Left lung (tissue), 10 donors: Measurements from ENCODE around the gene FHAD1. TPM values are rescaled to one million over a fixed set of nuclear protein-coding genes. Genes with fewer than 3 reads are reported as not detected.

ENCODE experiments used
- ATAC-seq: fragments of 200-7000 bp; cut with Tn5 transposase; one replicate; pipeline ENCODE4 v1.9.1; 2020; ENCODE audit warnings: moderate library complexity
- DNase-seq, 4 donors: peaks; one replicate each; pipeline ENCODE4 v3.0.0-alpha.2; 2013 to 2020
- H3K27ac ChIP-seq, 2 donors: fragments of 200-600 bp; sonication (generic) in 1 of 2; one replicate each; pipeline versions ENCODE4 v1.5.0 to v1.8.0; 2020 to 2021
- H3K27me3 ChIP-seq, 2 donors: fragments of 200-600 bp; sonication (generic) in 1 of 2; one replicate each; pipeline versions ENCODE4 v1.5.0 to v1.8.0; 2020 to 2021
- H3K36me3 ChIP-seq, 2 donors: fragments of 200-600 bp; sonication (generic) in 1 of 2; one replicate each; pipeline versions ENCODE4 v1.5.0 to v1.8.0; 2020 to 2021
- H3K4me1 ChIP-seq, 2 donors: fragments of 200-600 bp; one replicate each; pipeline ENCODE4 v1.8.0; 2021
- H3K4me3 ChIP-seq, 2 donors: fragments of 200-600 bp; sonication (generic) in 1 of 2; one replicate each; pipeline versions ENCODE4 v1.5.0 to v1.8.0; 2020 to 2021; ENCODE audit warnings: mild to moderate bottlenecking in 1 of 2
- H3K9me3 ChIP-seq, 2 donors: fragments of 200-600 bp; sonication (generic) in 1 of 2; one replicate each; pipeline versions ENCODE4 v1.5.0 to v1.8.0; 2020 to 2021
- intact Hi-C, 2 donors: fragments of 100-400 bp; cut with DNase I; formaldehyde crosslinking; loops; one replicate each; pipeline versions ENCODE4 v1.11.2 to v1.14.2; 2022
- polyA plus RNA-seq, 6 donors: library from polyadenylated mRNA; unstranded; fragments of 120-200 nt; gene quantifications; one replicate each; pipeline ENCODE4 v1.2.1, GENCODE V29; 2013; ENCODE audit not compliant: insufficient read length in 6 of 6
- total RNA-seq, 2 donors: library from RNA; stranded (reverse); fragmentation: NEBNext Ultra II Directional; extraction: Animal tissue kit (Norgen Biotek cat#: 25700); gene quantifications; one replicate each; pipeline ENCODE4 v1.2.1, GENCODE V29; 2021
- TF ChIP-seq, protein P1 (sequence below), 2 donors: fragments of 200-600 bp; sonication (generic) in 1 of 2; IDR thresholded peaks; one replicate each; pipeline versions ENCODE4 v1.5.0 to v1.8.0; 2021; ENCODE audit warnings: antibody characterized with exemption in 2 of 2
- donor health status: DM: no; HTN: yes; CAD: no.
- donor health status: DM: no; HTN: no; CAD: no.

Gene FHAD1
- total and polyA plus RNA-seq, 8 donors, result 1.1 to 8.5 (median 3.9) TPM

DNA sequence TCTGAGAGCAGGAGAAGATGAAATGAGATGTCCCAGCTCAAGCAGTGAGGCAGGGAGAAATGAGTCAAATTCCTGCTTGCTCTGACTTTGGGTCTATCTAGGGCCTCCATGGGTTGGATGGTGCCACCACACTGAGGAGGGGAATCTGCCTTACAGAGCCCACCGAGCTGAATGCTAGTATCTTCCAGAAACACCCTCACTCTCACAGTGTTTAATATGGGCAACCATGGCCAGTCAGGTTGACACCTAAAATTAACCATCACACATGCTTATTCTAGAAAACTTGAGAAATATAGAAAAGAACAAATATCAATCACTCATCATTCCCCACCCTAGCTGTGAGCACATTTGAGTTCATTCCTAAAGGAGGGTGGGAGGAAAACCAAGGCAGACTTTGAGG, 29.4 kb upstream of the FHAD1 start:
- ATAC-seq (no peak), DNase-seq (no peak)
- Histone ChIP-seq H3K9me3 (no peaks in the 10 kb centered on the region), H3K27me3 (no peaks in the 10 kb centered on the region), H3K27ac (no peak overlapping the region), H3K36me3 (peaks cover 0 to 34% of the 10 kb centered on the region in 2 donors), H3K4me1 (peaks cover 8 to 36% of the 10 kb centered on the region in 2 donors), H3K4me3 (no peak overlapping the region)
- intact Hi-C loops, result no loop called here
- TF ChIP-seq, protein P1, sequence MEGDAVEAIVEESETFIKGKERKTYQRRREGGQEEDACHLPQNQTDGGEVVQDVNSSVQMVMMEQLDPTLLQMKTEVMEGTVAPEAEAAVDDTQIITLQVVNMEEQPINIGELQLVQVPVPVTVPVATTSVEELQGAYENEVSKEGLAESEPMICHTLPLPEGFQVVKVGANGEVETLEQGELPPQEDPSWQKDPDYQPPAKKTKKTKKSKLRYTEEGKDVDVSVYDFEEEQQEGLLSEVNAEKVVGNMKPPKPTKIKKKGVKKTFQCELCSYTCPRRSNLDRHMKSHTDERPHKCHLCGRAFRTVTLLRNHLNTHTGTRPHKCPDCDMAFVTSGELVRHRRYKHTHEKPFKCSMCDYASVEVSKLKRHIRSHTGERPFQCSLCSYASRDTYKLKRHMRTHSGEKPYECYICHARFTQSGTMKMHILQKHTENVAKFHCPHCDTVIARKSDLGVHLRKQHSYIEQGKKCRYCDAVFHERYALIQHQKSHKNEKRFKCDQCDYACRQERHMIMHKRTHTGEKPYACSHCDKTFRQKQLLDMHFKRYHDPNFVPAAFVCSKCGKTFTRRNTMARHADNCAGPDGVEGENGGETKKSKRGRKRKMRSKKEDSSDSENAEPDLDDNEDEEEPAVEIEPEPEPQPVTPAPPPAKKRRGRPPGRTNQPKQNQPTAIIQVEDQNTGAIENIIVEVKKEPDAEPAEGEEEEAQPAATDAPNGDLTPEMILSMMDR (IDR thresholded peaks at IDR 0.05), result no peak

DNA sequence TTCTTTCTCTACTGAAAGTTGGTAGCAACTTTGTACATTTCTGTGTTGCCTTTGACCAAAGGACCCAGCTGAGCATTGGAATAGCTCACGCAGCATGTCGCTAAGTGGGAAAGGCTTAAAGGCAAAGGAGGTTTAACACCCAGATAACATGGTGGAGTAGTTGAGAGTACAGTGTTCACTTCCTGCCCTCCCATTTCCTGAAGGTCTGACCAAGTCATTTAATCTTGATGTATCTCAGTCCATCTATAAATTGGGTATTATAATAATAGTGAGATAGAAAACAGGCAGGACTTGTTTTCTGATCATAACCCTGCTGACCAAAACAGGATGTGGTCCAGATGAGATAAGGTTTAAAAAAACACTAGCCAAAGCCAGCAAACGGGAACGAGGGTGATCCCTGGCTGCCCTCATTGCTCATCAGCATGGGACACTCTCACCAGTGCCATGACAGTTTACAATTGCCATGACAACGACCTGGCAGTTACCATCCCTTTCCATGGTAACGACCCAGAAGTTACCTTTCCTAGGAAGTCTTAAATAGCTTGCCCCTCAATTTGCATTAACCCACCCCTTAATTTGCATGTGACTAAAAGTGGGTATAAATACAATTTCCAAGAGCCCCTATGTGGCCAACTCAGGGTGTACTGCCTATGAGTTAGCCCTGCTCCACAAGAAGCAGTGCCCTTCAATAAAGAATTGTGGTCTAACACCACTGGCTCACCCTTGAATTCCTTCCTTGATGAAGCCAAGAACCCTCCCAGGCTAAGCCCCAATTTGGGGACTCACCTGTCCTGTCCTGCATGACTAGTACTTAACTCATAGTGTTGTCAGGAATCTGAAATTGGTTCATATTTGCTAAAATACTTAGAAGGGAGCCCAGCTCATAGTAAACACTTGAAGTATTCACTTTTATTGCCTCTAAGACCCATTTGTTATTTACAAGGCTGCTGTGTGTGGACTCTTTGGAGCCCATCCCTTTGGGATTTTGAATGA, 28.4 kb upstream of the FHAD1 start:
- Histone ChIP-seq H3K27me3 (no peaks in the 10 kb centered on the region), H3K9me3 (no peaks in the 10 kb centered on the region), H3K4me1 (peaks cover 1 to 34% of the 10 kb centered on the region in 2 donors), H3K36me3 (peaks cover 0 to 34% of the 10 kb centered on the region in 2 donors), H3K4me3 (no peak overlapping the region), H3K27ac (peak overlapping the region in 1 of 2 donors; percentile 57)
- no peak for DNase-seq
- TF ChIP-seq, protein P1 (IDR thresholded peaks at IDR 0.05), result no peak
- peak; percentile 56 for ATAC-seq
- intact Hi-C loops, result no loop called here

GRCh38 chr1:15219280-15220023, 27.6 kb upstream of the FHAD1 start:
- H3K4me3 ChIP-seq, result no peak overlapping the region
- peaks cover 0 to 33% of the 10 kb centered on the region in 2 donors for H3K36me3 ChIP-seq

GRCh38 chr1:15220024-15220392, 27.0 kb upstream of the FHAD1 start:
- H3K36me3 ChIP-seq, result peaks cover 0 to 27% of the 10 kb centered on the region in 2 donors
- H3K9me3 ChIP-seq, result no peaks in the 10 kb centered on the region
- intact Hi-C loops, result no loop called here
- H3K27ac ChIP-seq, result no peak overlapping the region
- ATAC-seq (no peak), DNase-seq (no peak)
- TF ChIP-seq, protein P1 (IDR thresholded peaks at IDR 0.05), result no peak
- no peaks in the 10 kb centered on the region for H3K27me3 ChIP-seq
- H3K4me1 ChIP-seq, result peaks cover 0 to 30% of the 10 kb centered on the region in 2 donors
- H3K4me3 ChIP-seq, result no peak overlapping the region

More at GRCh38 chr1:15219280-15220023, 27.6 kb upstream of the FHAD1 start:
- DNase-seq (no peak), ATAC-seq (no peak)
- peaks cover 0 to 33% of the 10 kb centered on the region in 2 donors for H3K4me1 ChIP-seq
- TF ChIP-seq, protein P1 (IDR thresholded peaks at IDR 0.05), result no peak
- intact Hi-C loops, result no loop called here
- no peak overlapping the region for H3K27ac ChIP-seq
- no peaks in the 10 kb centered on the region for H3K27me3 ChIP-seq
- no peaks in the 10 kb centered on the region for H3K9me3 ChIP-seq
